GM12872 (cell line): ENCODE data around the gene ZNF710.
A peak's percentile ranks its signal among the peaks of the same experiment; 100 is the strongest.

ENCODE experiments used
- CTCF ChIP-seq: IDR thresholded peaks from 3 replicates; pipeline ENCODE4 v1.5.1; 2011; ENCODE audit warnings: low read depth, mild to moderate bottlenecking, low read length, moderate library complexity; ENCODE audit not compliant: insufficient read depth

Gene ZNF710

GRCh38 chr15:90090226-90090848, 89.2 kb downstream of the ZNF710 start:
- no peak for TF ChIP-seq CTCF

GRCh38 chr15:90091156-90091931, 90.2 kb downstream of the ZNF710 start:
- TF ChIP-seq CTCF: no peak

- no peak for TF ChIP-seq CTCF
Measured at GRCh38 chr15:90095521-90095959, 94.4 kb downstream of the ZNF710 start.

GRCh38 chr15:90097475-90097874, 96.4 kb downstream of the ZNF710 start:
- TF ChIP-seq CTCF: no peak

- TF ChIP-seq CTCF: 0 out of 3 replicates have a peak, but pooled peaks have one; percentile 19
Measured at GRCh38 chr15:90099072-90099867, 98.1 kb downstream of the ZNF710 start.

- TF ChIP-seq CTCF: no peak
Measured at GRCh38 chr15:90099868-90100831, 99.0 kb downstream of the ZNF710 start.
